ENCODE results near the gene JMJD7.

DNA sequence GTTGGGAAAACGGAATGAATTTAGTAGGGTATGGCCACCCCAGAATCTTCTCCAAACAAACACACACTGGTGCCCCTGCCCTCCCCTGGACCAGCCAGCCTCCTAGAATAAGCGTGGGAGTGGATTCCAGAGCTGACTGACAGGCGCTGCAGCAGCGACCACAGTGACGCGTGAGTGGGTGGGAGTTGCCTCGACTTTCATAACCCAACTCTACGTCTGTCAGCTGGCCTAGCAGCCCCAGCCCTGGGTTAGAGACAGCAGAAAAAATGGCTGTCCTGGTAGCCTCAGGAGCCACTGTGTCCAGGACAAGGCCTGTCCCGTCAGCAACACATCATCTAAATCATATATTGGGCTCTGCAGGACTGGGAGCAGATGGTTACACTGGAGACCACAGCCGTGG lies 20.7 kb downstream of the JMJD7 start:
- TF ChIP-seq, protein P1, sequence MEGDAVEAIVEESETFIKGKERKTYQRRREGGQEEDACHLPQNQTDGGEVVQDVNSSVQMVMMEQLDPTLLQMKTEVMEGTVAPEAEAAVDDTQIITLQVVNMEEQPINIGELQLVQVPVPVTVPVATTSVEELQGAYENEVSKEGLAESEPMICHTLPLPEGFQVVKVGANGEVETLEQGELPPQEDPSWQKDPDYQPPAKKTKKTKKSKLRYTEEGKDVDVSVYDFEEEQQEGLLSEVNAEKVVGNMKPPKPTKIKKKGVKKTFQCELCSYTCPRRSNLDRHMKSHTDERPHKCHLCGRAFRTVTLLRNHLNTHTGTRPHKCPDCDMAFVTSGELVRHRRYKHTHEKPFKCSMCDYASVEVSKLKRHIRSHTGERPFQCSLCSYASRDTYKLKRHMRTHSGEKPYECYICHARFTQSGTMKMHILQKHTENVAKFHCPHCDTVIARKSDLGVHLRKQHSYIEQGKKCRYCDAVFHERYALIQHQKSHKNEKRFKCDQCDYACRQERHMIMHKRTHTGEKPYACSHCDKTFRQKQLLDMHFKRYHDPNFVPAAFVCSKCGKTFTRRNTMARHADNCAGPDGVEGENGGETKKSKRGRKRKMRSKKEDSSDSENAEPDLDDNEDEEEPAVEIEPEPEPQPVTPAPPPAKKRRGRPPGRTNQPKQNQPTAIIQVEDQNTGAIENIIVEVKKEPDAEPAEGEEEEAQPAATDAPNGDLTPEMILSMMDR (IDR thresholded peaks at IDR 0.05), result no peak
- no peak for TF ChIP-seq POLR2AphosphoS5 (IDR thresholded peaks at IDR 0.05)
- TF ChIP-seq POLR2A (IDR thresholded peaks at IDR 0.05), result no peak

Measured in transverse colon (tissue), 4 donors.